Central memory CD8-positive, alpha-beta T cell (primary cell): ENCODE measurements around the gene GALNT16.

Experiments
- ATAC-seq: fragments of 150-1000 bp; cut with Tn5 transposase; replicated peaks from 2 replicates; pipeline ENCODE4 v1.10.0; 2022; ENCODE audit warnings: mild to moderate bottlenecking, moderate FRiP score, moderate number of reproducible peaks; ENCODE audit not compliant: poor library complexity, severe bottlenecking; ENCODE audit errors: extremely low read depth
- DNase-seq, 2 donors: peaks; one replicate each; pipeline ENCODE4 v3.0.0; 2021; ENCODE audit warnings: low spot score in 2 of 2
- H3K27ac Mint-ChIP-seq: one replicate; pipeline ENCODE4 v1.8.0; 2022; ENCODE audit warnings: low read depth, mild to moderate bottlenecking, moderate library complexity, mixed read lengths
- H3K27me3 Mint-ChIP-seq: one replicate; pipeline ENCODE4 v1.8.0; 2022; ENCODE audit warnings: mixed read lengths
- H3K36me3 Mint-ChIP-seq: one replicate; pipeline ENCODE4 v1.8.0; 2022; ENCODE audit warnings: mild to moderate bottlenecking, moderate library complexity, mixed read lengths; ENCODE audit not compliant: insufficient read depth
- H3K4me1 Mint-ChIP-seq: one replicate; pipeline ENCODE4 v1.8.0; 2022; ENCODE audit warnings: mixed read lengths
- H3K4me3 Mint-ChIP-seq: one replicate; pipeline ENCODE4 v1.8.0; 2022; ENCODE audit warnings: mild to moderate bottlenecking, moderate library complexity, mixed read lengths
- H3K9me3 Mint-ChIP-seq: one replicate; pipeline ENCODE4 v1.8.0; 2022; ENCODE audit warnings: mixed read lengths

The GALNT16 gene

DNA sequence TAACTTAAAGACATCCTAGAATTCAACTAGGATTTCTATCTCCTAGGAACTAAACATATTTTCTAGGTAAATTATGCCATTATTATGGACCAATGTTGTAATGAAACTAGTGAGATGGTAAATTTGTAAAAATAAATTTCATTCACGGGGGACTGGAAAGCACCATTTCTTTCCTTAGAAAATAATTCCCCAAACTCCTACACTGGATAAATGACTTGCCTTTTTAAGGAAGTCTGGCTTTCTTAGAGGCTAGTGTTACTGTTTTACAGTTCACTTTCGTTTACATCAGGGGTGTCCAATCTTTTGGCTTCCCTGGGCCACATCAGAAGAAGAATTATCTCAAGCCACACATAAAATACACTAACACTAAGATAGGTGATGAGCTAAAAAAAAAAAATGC is 141.9 kb downstream of the GALNT16 start:
- no peak for DNase-seq
- Mint-ChIP-seq H3K4me3 (no peak overlapping the region), H3K4me1 (peaks cover 48% of the 10 kb centered on the region), H3K36me3 (peaks cover 18% of the 10 kb centered on the region), H3K9me3 (no peaks in the 10 kb centered on the region), H3K27me3 (no peaks in the 10 kb centered on the region), H3K27ac (no peak overlapping the region)
- ATAC-seq, result no peak

GRCh38 chr14:69404478-69404877 is 144.5 kb downstream of the GALNT16 start:
- DNase-seq (no peak), ATAC-seq (no peak)
- H3K9me3 Mint-ChIP-seq, result no peaks in the 10 kb centered on the region
- no peak overlapping the region for H3K27ac Mint-ChIP-seq
- H3K4me1 Mint-ChIP-seq, result peaks cover 47% of the 10 kb centered on the region
- peaks cover 4% of the 10 kb centered on the region for H3K36me3 Mint-ChIP-seq
- no peaks in the 10 kb centered on the region for H3K27me3 Mint-ChIP-seq
- no peak overlapping the region for H3K4me3 Mint-ChIP-seq

GRCh38 chr14:69404883-69405282 is 144.9 kb downstream of the GALNT16 start:
- ATAC-seq (no peak), DNase-seq (no peak)
- H3K36me3 Mint-ChIP-seq, result peaks cover 4% of the 10 kb centered on the region
- no peak overlapping the region for H3K27ac Mint-ChIP-seq
- H3K27me3 Mint-ChIP-seq, result no peaks in the 10 kb centered on the region
- H3K4me1 Mint-ChIP-seq, result peaks cover 43% of the 10 kb centered on the region
- no peak overlapping the region for H3K4me3 Mint-ChIP-seq
- no peaks in the 10 kb centered on the region for H3K9me3 Mint-ChIP-seq

- Mint-ChIP-seq H3K27me3 (no peaks in the 10 kb centered on the region), H3K9me3 (no peaks in the 10 kb centered on the region), H3K4me3 (no peak overlapping the region), H3K4me1 (peaks cover 34% of the 10 kb centered on the region), H3K27ac (no peak overlapping the region), H3K36me3 (peaks cover 4% of the 10 kb centered on the region)
- no peak for ATAC-seq
- no peak for DNase-seq
These were observed 145.8 kb downstream of the GALNT16 start for GRCh38 chr14:69405762-69406161.
